HG03135 (cell line): ENCODE data around the gene IL34.

Experiments used
- ATAC-seq: cut with Tn5 transposase; IDR thresholded peaks from one replicate; pipeline ENCODE4 v1.9.1; 2021; ENCODE audit warnings: mild to moderate bottlenecking, moderate library complexity; ENCODE audit not compliant: unreplicated experiment

The IL34 gene

GRCh38 chr16:70687102-70687511 lies 40.7 kb downstream of the IL34 start:
- ATAC-seq, result no peak

DNA sequence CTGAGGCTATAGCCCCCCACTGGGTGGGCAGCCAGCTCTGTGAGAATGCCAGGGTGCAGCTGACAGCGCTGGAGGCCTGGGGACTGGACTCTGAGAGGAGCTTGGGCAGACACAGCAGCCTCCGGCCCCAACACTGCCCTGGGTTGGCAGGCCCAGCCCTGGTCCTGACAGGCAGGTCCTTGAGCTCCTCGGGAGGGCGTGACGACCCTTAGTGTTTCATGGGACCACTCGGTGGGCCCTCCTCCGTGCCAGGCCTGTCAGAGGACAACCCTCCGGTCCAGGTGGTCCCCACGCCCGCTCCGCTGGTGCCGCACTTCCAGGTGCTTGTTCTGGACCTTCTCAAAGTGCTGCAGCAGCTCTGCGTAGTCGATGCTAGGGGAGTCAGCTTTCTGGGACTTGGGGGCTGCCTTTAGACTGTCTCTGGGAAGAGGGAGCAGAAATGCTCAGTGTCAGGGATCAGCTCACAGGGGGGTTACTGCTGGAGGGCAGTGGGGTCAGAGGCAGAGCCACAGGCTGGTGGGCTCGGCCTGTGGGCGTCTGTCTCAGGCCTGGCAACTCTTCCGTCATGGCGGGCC lies 41.4 kb downstream of the IL34 start:
- ATAC-seq, result no peak

- no peak for ATAC-seq
Observed at GRCh38 chr16:70688246-70688742, 41.9 kb downstream of the IL34 start.

GRCh38 chr16:70689035-70689969 lies 42.9 kb downstream of the IL34 start:
- ATAC-seq, result no peak

DNA sequence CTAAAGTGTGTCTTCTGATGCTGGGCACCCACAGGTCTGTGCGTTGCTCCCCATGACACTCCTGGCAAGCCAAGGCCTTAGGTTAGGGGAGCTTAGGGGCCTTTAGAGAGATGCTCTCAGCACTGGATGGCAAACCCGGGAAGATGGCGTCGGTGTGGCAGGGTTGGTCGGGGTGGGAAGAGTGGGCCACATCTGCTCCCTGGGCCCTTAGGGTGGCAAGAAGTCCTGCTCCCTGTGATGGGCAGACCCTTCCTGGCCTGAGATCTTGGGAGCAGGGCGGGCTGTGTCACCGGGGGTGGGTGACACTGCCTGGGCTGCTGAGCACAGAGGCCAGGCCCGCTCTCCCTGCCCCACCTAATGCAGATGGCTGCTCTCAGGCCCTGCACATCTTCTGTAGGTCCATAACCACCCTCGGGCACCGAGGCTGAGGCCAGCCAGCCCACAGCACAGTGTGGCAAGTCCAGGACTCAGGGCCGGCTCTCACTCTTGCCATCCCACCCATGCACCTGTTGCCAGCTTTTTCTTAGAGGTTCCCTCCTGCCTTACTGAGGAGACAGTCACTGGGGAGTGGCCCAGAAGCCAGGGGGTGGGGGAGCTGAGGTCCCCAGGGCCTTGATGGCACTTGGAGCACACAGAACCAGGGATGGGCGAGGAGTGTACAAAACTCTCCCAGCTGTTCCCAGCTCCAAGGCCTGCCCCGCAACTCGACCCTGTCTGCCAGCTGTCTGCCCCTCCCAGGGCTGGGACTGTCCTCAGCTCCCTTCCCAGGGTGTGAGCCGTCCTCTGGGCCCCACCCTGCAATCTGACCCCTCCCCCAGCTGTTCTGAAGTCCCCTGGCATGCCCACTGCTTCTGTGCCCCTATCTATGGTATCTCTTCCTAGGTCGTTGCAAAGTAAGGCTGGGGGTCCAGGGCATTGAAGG lies 43.9 kb downstream of the IL34 start:
- ATAC-seq, result no peak

DNA sequence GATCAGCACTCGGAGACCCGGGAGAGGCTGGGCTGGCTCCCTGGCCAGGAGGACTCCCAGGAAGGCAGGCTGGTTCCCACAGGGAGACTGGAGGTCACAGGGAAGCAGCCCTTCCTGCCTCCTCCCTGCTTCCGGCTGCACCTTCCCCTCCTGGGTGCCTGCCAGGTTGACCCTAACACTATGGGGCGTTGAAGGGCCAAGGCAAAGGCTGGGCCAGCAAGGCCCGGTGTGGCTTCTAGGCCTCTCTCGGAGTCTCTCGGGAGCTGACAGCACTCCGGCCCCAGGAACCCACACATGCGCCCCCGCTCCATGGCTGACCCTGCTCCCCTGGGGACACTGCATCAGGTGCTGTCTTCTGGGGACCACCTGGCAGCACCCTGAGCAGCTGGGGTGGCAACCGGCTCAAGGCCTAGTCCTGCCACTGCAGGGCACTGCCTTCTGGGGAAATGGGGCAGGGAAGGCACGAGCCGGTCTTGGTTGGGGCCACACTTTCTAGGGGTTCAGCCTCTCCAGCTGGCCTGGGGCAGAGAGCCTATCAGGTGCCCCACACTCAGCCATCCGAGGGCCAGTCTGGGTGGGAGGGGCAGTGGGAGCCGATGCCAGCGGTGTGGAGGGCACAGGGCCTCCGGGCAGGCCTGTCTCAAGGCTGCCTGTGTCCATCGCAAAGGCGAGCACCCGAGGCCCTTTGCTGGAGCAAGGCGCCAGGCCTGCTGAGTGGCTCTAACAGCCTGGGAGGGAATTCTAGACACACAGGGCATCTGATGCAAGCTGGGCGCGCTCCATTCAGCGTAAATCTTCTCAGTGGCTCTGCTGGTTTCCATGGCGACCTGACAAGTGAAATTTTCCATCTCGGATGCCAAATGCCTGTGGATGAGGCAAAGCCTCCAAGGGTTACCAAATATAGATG lies 45.1 kb downstream of the IL34 start:
- no peak for ATAC-seq

DNA sequence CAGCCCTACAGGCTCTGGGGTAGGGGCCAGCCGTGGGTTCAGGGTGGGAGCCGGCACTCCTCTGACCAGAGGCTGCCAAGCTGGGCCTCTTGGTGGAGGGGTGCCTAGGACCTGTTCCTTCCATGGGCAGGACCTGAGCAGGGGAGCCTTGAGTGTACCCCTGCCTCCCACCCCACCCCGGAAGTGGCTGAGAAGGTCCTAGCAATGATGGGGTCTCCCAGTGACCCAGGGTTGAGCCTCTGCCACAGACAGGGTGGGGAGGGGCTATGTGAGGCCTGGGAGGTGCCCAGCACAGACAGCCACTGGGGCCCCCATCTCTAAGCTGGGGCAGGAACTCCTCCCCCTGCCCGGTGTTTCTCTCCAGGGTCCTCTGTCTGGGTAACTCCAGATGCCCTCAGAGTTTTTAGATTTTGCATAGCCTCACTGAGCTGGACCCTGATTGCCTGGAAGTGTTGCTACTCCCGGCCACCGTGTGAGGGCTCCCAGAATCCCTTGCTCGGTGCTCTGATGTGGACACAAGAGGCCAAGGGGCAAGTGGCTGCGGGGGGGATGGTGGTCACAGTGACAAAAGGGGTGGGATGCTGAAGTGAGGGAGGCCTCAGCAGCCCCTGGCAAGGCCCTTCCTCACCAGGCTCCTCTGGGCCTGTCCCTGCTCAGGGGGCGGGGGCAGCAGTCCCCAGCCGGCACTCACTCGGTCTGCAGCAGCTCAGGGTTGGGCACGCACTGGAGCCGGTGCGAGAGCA lies 45.9 kb downstream of the IL34 start:
- no peak for ATAC-seq

DNA sequence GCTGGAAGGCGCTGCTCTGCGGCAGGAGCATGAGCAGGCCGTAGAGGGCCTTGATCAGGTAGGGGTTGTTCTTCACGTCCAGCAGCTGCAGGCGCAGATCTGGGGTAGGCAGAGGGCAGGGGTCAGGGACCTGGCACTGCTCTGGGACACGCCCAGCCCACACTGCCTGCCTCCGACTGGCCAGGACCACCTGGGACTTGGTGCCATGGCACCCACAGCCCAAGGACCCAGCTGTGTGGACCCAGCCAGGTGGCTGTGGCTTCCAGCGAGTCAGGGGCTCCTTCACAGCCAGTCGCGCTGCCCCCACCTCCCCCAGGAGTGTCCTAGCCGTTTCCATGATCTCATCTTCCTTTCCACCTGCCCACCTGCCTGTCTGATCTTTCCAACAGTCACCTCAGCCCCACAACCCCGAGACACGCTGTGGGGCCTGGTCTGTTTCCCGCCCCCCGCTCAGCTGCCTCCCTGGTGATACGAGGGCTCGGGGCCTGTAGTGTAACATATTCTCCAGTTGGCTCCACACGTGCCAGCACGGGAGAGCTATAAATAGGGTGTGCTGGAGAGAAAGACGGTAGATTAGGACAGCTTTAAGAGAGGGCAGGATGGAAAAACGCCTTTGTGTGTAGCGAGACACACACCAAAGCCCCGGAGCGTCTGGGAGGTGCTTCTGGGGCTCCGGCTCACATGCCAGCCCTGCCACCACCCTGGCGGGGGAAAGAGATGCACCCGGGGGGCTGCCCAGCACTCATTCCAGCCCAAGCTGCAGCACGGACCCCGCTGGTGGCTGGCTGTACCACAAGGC lies 46.7 kb downstream of the IL34 start:
- no peak for ATAC-seq

DNA sequence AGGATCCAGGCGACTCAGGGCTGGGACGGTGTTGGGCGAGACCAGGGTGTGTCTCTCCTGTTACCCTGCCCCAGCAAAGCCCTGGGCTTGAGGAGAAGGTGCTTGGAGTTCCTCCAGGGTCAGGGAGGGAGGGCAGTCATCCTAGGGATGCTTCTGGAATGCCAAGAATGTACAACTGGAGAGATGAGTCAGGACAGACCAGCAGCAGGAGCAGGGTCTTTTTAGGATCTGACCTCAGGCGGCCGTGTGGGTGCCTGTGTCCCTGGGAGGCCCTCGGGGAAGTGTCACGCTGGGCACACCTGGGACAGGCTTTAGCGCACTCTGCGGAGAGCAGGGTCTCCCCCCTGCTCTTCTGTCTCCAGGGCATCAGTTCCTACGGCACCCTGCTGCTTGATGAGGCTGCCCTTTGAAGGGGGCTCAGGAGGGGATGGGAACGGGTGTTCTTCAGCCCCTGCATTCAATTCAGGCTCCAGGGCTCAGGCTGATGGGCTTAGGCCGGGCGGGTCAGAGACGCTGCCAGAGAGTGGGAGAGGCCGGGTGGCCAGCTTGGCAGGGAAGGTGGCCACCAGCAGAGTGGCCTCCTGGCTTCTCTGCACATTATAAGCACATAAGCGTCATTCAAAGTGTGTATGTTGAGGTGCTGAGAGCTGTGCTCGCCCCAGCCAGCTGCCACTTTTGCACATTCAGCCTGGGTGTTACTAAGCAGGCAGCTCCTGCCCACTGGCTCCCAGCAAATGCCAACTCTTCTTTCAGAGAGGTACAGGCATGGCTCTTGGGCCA lies 47.9 kb downstream of the IL34 start:
- ATAC-seq, result no peak

GRCh38 chr16:70694868-70695218 lies 48.5 kb downstream of the IL34 start:
- no peak for ATAC-seq

DNA sequence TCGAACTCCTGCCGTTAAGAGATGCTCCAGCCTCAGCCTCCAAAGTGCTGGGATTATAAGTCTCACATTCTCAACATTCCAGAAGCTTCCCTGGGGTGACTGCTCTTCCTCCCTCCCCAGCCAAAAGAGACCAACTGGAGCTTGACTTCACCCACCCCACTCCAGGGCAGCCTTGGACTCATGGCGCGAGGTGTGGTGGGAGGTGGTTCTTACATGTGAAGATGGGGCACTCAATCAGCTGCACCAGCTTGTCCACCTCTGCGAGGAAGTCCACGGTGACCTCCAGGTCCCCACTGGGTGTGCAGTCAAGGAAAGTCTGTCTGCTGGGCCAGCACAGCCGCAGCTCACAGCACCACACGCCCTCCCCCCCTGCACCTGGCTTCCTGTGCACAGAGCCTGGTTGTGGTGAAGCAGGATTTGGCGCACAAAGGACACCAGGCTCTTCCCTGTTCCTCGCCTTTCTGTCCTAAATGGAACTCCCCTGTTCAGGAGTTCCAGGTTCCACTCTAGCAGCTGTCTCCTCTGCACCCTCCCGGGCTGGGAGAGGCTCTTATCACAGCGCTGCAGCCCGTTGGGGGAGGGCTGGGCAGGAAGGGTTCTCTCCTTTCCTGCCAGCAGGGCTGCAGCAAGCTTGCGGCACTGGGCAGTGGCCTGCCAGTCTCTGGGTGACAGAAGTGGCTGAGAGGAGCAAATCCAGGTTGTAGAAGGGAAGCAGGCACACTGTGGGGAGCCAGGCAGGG lies 49.1 kb downstream of the IL34 start:
- no peak for ATAC-seq

DNA sequence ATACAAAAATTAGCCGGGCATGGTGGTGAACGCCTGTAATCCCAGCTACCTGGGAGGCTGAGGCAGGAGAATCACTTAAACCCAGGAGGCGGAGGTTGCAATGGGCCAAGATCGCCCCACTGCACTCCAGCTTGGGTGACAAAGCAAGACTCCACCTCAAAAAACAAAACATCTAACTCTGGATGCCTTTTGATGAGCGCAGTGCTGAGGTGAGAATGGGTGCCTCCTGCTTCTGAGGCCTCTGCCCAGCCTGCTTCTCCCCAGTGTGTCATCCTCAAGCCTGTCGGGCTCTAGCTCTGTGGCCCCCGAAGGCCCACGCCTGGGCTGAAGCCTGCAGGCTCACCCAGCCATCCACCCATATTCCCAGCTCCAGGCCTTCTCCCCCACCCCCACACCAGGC lies 50.0 kb downstream of the IL34 start:
- no peak for ATAC-seq

DNA sequence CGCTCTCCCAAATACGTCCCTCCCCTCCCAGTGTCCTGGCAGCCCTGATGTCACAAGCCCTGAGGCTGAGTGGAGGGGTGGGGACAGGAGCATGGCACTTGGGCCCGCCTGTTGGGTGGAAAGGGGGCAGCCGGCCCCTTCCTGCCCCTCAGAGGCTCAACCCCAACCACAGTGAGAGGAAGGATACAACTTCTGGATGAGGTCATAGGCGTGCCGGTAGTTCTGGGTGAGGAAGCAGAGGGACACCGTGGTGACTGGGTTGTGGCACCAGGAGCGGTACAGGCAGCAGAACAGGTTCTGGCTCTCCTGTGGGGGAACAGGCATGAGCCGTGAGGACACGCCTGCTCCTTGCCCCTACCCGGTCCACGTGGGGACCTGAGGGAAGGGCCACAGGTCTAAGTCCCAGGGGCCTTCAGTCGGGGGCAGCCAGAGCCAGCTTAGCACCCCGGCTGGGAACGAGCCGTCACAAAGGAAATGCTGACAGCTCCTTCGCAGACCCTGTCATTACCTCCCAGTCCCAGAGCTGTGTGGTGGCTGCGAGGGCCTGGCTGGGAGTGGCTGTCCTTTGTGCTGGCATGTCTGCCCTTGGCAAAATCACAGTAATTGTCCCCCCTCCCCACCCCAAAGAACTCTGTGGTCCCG lies 50.7 kb downstream of the IL34 start:
- ATAC-seq, result no peak

DNA sequence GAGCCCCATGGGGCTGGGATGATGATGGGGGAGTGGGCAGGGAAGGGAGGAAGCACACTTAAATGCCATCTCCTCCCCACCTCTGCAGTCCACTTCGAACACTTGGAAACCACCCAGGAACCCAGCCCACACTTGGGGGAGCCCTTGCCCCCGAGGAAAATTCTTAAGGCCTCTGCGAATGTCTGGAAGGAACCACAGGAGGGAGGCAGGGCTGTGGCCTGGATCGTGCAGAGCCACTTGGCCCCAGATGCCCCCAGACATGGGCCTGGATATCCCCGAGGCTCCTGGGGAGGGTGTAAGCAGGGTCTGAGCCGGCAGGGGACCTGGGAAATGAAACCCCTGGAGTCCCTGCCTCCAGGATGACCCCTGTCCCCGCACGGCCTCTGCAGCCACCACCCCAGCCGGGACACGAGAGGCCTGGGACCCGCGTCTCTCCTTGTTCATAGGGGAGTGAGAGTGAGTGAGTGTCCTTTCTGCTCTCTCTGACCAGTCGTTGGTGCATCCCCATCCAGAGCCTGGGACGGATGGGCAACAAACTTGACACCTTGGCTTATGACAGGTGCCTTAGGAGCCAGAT lies 51.3 kb downstream of the IL34 start:
- no peak for ATAC-seq

- no peak for ATAC-seq
Observed at GRCh38 chr16:70698901-70699300, 52.5 kb downstream of the IL34 start.

DNA sequence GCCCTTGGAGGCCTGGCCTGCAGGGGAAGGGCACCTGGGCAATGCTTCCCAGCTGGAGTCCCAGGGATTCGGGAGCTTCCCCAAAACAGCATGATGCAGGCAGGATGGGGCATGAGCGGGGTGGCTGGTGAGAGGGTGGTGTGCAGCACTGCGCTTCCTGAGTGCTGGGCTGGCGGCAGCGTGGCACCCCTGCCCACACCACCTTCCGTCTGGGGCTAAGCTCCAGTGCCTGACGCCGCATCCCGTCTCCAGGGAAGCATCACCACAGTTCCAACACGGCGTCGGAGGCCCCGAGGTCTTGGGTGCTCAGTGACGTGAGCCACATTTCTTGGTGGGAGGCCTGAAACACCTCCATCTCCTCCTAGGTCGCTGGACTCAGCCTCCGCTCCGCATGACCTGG lies 53.3 kb downstream of the IL34 start:
- no peak for ATAC-seq
